Spleen (tissue), 11 donors: ENCODE results near the gene SKIC2. TPM values are rescaled to one million over a fixed set of nuclear protein-coding genes. Genes with fewer than 3 reads are reported as not detected.

Source experiments
- DNase-seq: peaks from one replicate; pipeline ENCODE4 v3.0.0-alpha.2; 2020
- H3K27ac ChIP-seq, 8 donors: fragments of 200-600 bp; sonication (generic) in 7 of 8; 1 replicate in 4 of 8; 2 replicates in 4 of 8; pipeline versions ENCODE4 v1.5.0 to v1.8.0; 2016 to 2021; ENCODE audit warnings: inconsistent platforms in 4 of 8, mild to moderate bottlenecking in 4 of 8, moderate library complexity in 1 of 8
- H3K27me3 ChIP-seq, 7 donors: fragments of 200-600 bp; sonication (generic) in 6 of 7; replicated peaks in 1 of 7; 1 replicate in 4 of 7; 2 replicates in 3 of 7; pipeline versions ENCODE4 v1.5.0 to v1.8.0; 2016 to 2021; ENCODE audit warnings: inconsistent platforms in 3 of 7, mild to moderate bottlenecking in 1 of 7
- H3K36me3 ChIP-seq, 6 donors: fragments of 200-600 bp; sonication (generic) in 5 of 6; 1 replicate in 4 of 6; 2 replicates in 2 of 6; pipeline versions ENCODE4 v1.5.0 to v1.8.0; 2016 to 2021; ENCODE audit warnings: inconsistent platforms in 2 of 6
- H3K4me1 ChIP-seq, 6 donors: fragments of 200-600 bp; sonication (generic) in 5 of 6; 1 replicate in 3 of 6; 2 replicates in 3 of 6; pipeline versions ENCODE4 v1.5.0 to v1.8.0; 2016 to 2021; ENCODE audit warnings: inconsistent platforms in 3 of 6
- H3K4me3 ChIP-seq, 8 donors: fragments of 200-600 bp; sonication (generic) in 7 of 8; 1 replicate in 4 of 8; 2 replicates in 4 of 8; pipeline versions ENCODE4 v1.5.0 to v1.8.0; 2016 to 2021; ENCODE audit warnings: inconsistent platforms in 4 of 8, mild to moderate bottlenecking in 4 of 8, moderate library complexity in 2 of 8
- H3K9me3 ChIP-seq, 8 donors: fragments of 200-600 bp; sonication (generic) in 7 of 8; 1 replicate in 4 of 8; 2 replicates in 4 of 8; pipeline versions ENCODE4 v1.5.0 to v1.8.0; 2016 to 2021; ENCODE audit warnings: inconsistent platforms in 4 of 8
- CTCF ChIP-seq, 11 experiments: fragments of 200-600 bp in 7 of 11; fragments of 450-650 bp in 4 of 11; sonication (generic) in 4 of 11; IDR thresholded peaks in 8 of 11; conservative IDR thresholded peaks in 3 of 11; 1 replicate in 7 of 11; 2 replicates in 4 of 11; pipeline versions ENCODE4 v1.4.0 to v1.8.0; 2016 to 2021; ENCODE audit warnings: antibody characterized with exemption in 11 of 11, inconsistent platforms in 4 of 11, mild to moderate bottlenecking in 1 of 11
- POLR2A ChIP-seq, 3 donors: fragments of 450-650 bp; IDR thresholded peaks; one replicate each; pipeline ENCODE4 v1.5.1; 2017; ENCODE audit warnings: antibody characterized with exemption in 3 of 3, mild to moderate bottlenecking in 1 of 3
- POLR2AphosphoS5 ChIP-seq, 3 donors: sonication (generic); formaldehyde crosslinking; IDR thresholded peaks; one replicate each; pipeline ENCODE4 v1.5.1; 2017; ENCODE audit warnings: antibody characterized with exemption in 3 of 3
- WGBS, 5 donors: extraction: QIAGEN DNeasy Blood & Tissue Kit in 3 of 5; methylation state at CpG; one replicate each; pipeline versions ENCODE4 v1.1.5 to v1.1.7; 2013 to 2018; 5-methylcytosine and 5-hydroxymethylcytosine counted together
- intact Hi-C: fragments of 100-400 bp; cut with DNase I; formaldehyde crosslinking; loops from one replicate; pipeline ENCODE4 v1.15.0; 2023; ENCODE audit warnings: low total_unique reads
- polyA plus RNA-seq, 3 donors: library from polyadenylated mRNA; stranded (reverse); fragments of 200-250 nt; gene quantifications; one replicate each; pipeline ENCODE4 v1.2.1, GENCODE V29; 2013
- total RNA-seq, 7 donors: library from RNA; depleted of rRNA in 3 of 7; stranded (reverse); fragments of >200 nt in 3 of 7; fragmentation: NEBNext Ultra II Directional in 4 of 7; extraction: Animal tissue kit (Norgen Biotek cat#: 25700) in 4 of 7; gene quantifications; one replicate each; pipeline versions ENCODE4 v1.1.0 to v1.2.1, GENCODE V29; 2016 to 2021
- donor health status: healthy with polysubstance abuse.
- donor health status: DM: no; HTN: no; CAD: no; lungs with moderate emphysema.
- donor health status: DM: no; HTN: no; CAD: no.
- donor health status: Bipolar disorder and iron deficiency.
- donor health status: healthy.
- donor health status: DM: no; HTN: no; CAD: no.
- donor health status: DM: yes; HTN: yes; CAD: no.

The SKIC2 gene
- total and polyA plus RNA-seq, 10 donors, result 52.1 to 107 (median 85.2) TPM

DNA sequence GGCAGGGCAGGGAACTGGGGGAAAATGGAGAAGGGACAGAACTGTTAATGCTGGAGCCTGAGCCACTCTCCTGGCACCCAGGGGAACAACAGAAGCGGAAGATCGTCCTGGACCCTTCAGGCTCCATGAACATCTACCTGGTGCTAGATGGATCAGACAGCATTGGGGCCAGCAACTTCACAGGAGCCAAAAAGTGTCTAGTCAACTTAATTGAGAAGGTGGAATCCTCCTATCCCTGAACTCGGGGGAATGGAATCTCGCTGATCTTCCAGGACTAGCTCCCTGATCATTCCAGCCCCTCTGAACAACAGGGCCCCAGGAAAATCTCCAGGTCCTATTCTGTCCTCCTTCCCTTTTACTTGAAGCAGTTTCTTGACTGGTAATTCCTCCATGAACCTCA is 11.1 kb upstream of the SKIC2 start:
- 82 to 94% (median 89%) methylated on average over 4 of the region's 4 CpGs for WGBS, 5 donors
- Histone ChIP-seq H3K27me3 (peaks cover 0 to 25% (median 0%) of the 10 kb centered on the region in 7 donors), H3K27ac (no peak overlapping the region), H3K9me3 (no peaks in the 10 kb centered on the region), H3K4me1 (peaks cover 0 to 26% (median 0%) of the 10 kb centered on the region in 6 donors), H3K4me3 (no peak overlapping the region), H3K36me3 (peaks cover 0 to 67% (median 21%) of the 10 kb centered on the region in 6 donors)
- no peak for TF ChIP-seq CTCF (IDR thresholded peaks at IDR 0.05 in 8 of 11, conservative IDR thresholded peaks at IDR 0.05 in 3 of 11)
- no peak for TF ChIP-seq POLR2AphosphoS5 (IDR thresholded peaks at IDR 0.05)
- no peak for TF ChIP-seq POLR2A (IDR thresholded peaks at IDR 0.05)
- intact Hi-C loops, result no loop called here
- peak; percentile 7 for DNase-seq

DNA sequence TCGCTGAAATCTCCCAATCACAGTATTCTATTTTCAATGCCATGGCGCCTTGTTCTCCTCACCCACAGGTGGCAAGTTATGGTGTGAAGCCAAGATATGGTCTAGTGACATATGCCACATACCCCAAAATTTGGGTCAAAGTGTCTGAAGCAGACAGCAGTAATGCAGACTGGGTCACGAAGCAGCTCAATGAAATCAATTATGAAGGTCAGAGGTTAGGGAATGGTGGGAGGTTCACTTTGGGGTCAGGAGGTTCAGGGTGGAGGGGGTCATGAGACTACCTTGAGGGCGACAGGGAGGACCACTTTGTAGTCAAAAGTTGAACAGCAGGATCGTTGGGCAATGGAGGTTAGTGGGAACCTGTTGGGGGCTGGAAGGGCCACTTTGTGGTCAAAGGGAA is 10.7 kb upstream of the SKIC2 start:
- H3K4me1 ChIP-seq, result peaks cover 0 to 29% (median 0%) of the 10 kb centered on the region in 6 donors
- no peak for TF ChIP-seq CTCF (IDR thresholded peaks at IDR 0.05 in 8 of 11, conservative IDR thresholded peaks at IDR 0.05 in 3 of 11)
- no peak for TF ChIP-seq POLR2AphosphoS5 (IDR thresholded peaks at IDR 0.05)
- no peak for TF ChIP-seq POLR2A (IDR thresholded peaks at IDR 0.05)
- peak; percentile 6 for DNase-seq
- no peaks in the 10 kb centered on the region for H3K9me3 ChIP-seq
- intact Hi-C loops, result no loop called here
- WGBS, 5 donors, result 70 to 77% (median 76%) methylated on average over 5 of the region's 5 CpGs
- peaks cover 0 to 67% (median 24%) of the 10 kb centered on the region in 6 donors for H3K36me3 ChIP-seq
- no peak overlapping the region for H3K27ac ChIP-seq
- H3K27me3 ChIP-seq, result peaks cover 0 to 21% (median 0%) of the 10 kb centered on the region in 7 donors
- H3K4me3 ChIP-seq, result no peak overlapping the region

GRCh38 chr6:31948753-31949413 is 10.1 kb upstream of the SKIC2 start:
- TF ChIP-seq POLR2AphosphoS5 (IDR thresholded peaks at IDR 0.05) (peak in 2 of 3 donors; percentile 14 to 32), POLR2A (IDR thresholded peaks at IDR 0.05) (no peak)
- Histone ChIP-seq H3K27me3 (peaks cover 0 to 15% (median 0%) of the 10 kb centered on the region in 7 donors), H3K4me3 (no peak overlapping the region), H3K36me3 (peaks cover 0 to 67% (median 29%) of the 10 kb centered on the region in 6 donors), H3K4me1 (peaks cover 0 to 29% (median 0%) of the 10 kb centered on the region in 6 donors), H3K9me3 (no peaks in the 10 kb centered on the region), H3K27ac (peak overlapping the region in 1 of 8 donors; percentile 30)
- intact Hi-C loops, result no loop called here
- peak; percentile 51 for DNase-seq
- WGBS, 5 donors, result 87 to 97% (median 91%) methylated on average over 6 of the region's 6 CpGs

DNA sequence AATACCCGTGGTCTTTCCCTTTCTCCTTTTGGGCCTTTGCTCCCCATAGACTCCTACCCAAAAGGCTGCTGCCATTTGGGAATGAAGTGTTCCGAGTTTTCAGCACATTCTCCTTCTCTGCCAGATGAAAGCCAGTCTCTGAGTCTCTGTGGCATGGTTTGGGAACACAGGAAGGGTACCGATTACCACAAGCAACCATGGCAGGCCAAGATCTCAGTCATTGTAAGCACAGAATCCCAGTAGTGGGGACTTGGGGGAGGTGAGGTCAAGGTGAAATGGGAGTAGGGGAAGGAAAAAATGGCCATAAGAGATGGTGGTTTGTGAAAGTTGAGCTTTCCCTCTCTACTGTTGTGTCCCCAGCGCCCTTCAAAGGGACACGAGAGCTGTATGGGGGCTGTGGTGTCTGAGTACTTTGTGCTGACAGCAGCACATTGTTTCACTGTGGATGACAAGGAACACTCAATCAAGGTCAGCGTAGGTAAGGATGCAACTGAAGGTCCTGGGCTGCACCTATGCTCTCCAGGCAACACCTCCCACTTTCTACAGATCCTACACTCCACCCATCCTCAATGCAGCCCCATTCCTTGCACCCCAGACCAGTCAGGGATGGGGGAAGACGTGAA is 8.9 kb upstream of the SKIC2 start:
- H3K36me3 ChIP-seq, result peaks cover 4 to 67% (median 41%) of the 10 kb centered on the region in 6 donors
- WGBS, 5 donors, result 87 to 92% (median 89%) methylated on average over 7 of the region's 7 CpGs
- intact Hi-C loops, result no loop called here

More for the DNA sequence above, 8.9 kb upstream of the SKIC2 start:
- peak; percentile 33 for DNase-seq
- TF ChIP-seq CTCF (IDR thresholded peaks at IDR 0.05 in 8 of 11, conservative IDR thresholded peaks at IDR 0.05 in 3 of 11) (no peak), POLR2AphosphoS5 (IDR thresholded peaks at IDR 0.05) (peak in 1 of 3 donors; percentile 34)
- peaks cover 0 to 24% (median 0%) of the 10 kb centered on the region in 6 donors for H3K4me1 ChIP-seq
- no peak overlapping the region for H3K4me3 ChIP-seq
- peaks cover 0 to 6% (median 0%) of the 10 kb centered on the region in 7 donors for H3K27me3 ChIP-seq
- H3K9me3 ChIP-seq, result no peaks in the 10 kb centered on the region
- H3K27ac ChIP-seq, result no peak overlapping the region
